Stomach smooth muscle (tissue), 2 donors: ENCODE measurements around the gene PITPNM3.
"Not testable (repeated sequence)": the region's sequence is repeated elsewhere in the genome, so short reads cannot be mapped to it uniquely, and the experiment has no call there.

Experiments used
- H3K27ac ChIP-seq: one replicate; pipeline ENCODE4 v1.7.0; 2013; ENCODE audit warnings: mild to moderate bottlenecking, low read length, inconsistent platforms
- H3K27me3 ChIP-seq, 2 donors: one replicate each; pipeline ENCODE4 v1.7.0; 2013; ENCODE audit warnings: low read length in 2 of 2; ENCODE audit not compliant: insufficient read depth in 2 of 2, control insufficient read depth in 1 of 2
- H3K36me3 ChIP-seq, 2 donors: one replicate each; pipeline ENCODE4 v1.7.0; 2013; ENCODE audit warnings: low read length in 2 of 2; ENCODE audit not compliant: control insufficient read depth in 2 of 2, insufficient read depth in 2 of 2
- H3K4me1 ChIP-seq: one replicate; pipeline ENCODE4 v1.7.0; 2013; ENCODE audit warnings: low read length; ENCODE audit not compliant: control insufficient read depth, insufficient read depth
- H3K4me3 ChIP-seq, 2 donors: one replicate each; pipeline ENCODE4 v1.7.0; 2013; ENCODE audit warnings: low read length in 2 of 2
- H3K9ac ChIP-seq, 2 donors: one replicate each; pipeline ENCODE4 v1.7.0; 2013; ENCODE audit warnings: low read length in 2 of 2, mild to moderate bottlenecking in 1 of 2
- H3K9me3 ChIP-seq, 2 donors: one replicate each; pipeline ENCODE4 v1.7.0; 2013; ENCODE audit warnings: low read length in 2 of 2; ENCODE audit not compliant: control insufficient read depth in 2 of 2
- donor health status: healthy.
- donor health status: Pancreatic carcinoma.

PITPNM3 gene

GRCh38 chr17:6556121-6557039, at the start of gene PITPNM3:
Gene PITPNM3 (minus strand): TSS chr17:6556555. CDS start chr17:6556406, 149 bp downstream.
- H3K36me3 ChIP-seq = no peaks in the 10 kb centered on the region
- peaks cover 38% of the 10 kb centered on the region for H3K4me1 ChIP-seq
- no peaks in the 10 kb centered on the region for H3K9me3 ChIP-seq
- peak within 1 kb of the TSS; percentile 71 to 86 for H3K9ac ChIP-seq
- H3K4me3 ChIP-seq = peak within 1 kb of the TSS; percentile 54 to 82
- H3K27ac ChIP-seq = peak within 1 kb of the TSS; percentile 93
- H3K27me3 ChIP-seq = peaks cover 2 to 9% of the 10 kb centered on the region in 2 donors

DNA sequence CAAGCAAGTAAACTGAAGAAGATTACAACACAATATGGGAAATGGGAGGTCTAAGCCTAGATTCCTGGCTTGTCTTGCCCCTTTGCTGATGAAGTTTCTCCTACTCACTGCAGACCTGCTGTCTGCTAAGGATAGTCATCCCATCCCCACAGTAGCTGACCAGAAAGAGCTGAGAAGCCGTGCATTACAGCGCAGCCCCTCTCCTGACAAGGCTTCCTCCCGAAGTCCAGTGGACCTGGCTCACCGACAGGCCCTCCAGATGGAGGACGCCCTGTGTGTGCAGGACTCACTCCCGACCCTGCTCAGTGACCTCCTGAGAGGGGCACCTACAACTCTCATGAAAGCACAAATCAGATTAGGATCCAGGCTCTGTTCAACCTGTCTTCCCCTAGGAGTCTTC, 48.8 kb upstream of the PITPNM3 start:
- Histone ChIP-seq H3K9ac (no peak overlapping the region), H3K27ac (no peak overlapping the region), H3K4me3 (no peak overlapping the region), H3K9me3 (no peaks in the 10 kb centered on the region), H3K27me3 (no peaks in the 10 kb centered on the region), H3K4me1 (peaks cover 4% of the 10 kb centered on the region), H3K36me3 (peaks cover 43 to 48% of the 10 kb centered on the region in 2 donors)

DNA sequence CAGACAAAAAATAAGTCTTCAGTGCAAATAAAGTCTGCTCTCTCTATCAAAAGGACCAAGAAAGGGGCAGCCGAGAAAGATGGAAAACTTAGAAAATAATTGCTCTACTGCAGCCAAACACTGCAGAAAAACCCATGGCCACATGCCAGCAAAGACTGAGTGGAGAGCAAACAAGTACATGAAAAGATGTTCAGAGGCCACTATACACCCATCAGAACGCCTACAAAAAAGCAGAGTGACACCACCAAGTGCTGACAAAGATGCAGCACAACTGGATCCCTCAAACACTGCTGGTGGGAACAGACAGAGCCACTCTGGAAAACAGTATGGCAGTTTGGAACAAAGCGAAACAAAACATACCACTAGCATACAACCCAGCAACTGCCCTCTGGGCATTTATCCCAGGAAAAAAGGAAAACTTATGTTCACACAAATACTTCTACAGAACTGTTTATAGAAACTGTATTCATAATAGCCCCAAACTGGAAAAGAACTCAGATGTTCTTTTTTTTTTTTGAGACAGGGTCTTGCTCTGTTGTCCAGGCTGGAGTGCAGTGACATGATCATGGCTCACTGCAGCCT, 47.5 kb upstream of the PITPNM3 start:
- Histone ChIP-seq H3K27ac (no peak overlapping the region), H3K9me3 (no peaks in the 10 kb centered on the region), H3K9ac (peak overlapping the region in 1 of 2 donors; percentile 3), H3K4me1 (peaks cover 4% of the 10 kb centered on the region), H3K27me3 (no peaks in the 10 kb centered on the region), H3K4me3 (no peak overlapping the region), H3K36me3 (peaks cover 32 to 51% of the 10 kb centered on the region in 2 donors)

DNA sequence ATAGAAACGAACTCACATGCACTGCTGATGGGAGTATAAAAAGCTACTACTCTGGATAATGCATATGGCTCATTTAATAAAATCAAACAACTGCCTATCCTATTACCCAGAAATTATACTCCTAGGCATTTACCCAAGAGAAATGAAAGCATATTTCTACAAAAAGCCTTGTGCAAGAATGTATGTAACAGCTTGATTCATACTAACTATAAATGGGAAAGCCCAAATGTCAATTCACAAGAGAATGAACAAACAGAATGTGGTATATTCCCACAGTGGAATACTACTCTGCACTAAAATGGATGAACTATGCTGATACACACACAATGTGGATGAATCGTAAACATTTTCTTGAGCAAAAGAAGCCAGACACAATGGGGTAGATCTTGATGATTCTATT, 45.8 kb upstream of the PITPNM3 start:
- H3K4me1 ChIP-seq = peaks cover 4% of the 10 kb centered on the region
- H3K27ac ChIP-seq = no peak overlapping the region
- no peaks in the 10 kb centered on the region for H3K27me3 ChIP-seq
- H3K9me3 ChIP-seq = no peaks in the 10 kb centered on the region
- peaks cover 23 to 50% of the 10 kb centered on the region in 2 donors for H3K36me3 ChIP-seq
- H3K9ac ChIP-seq = no peak overlapping the region
- no peak overlapping the region for H3K4me3 ChIP-seq

DNA sequence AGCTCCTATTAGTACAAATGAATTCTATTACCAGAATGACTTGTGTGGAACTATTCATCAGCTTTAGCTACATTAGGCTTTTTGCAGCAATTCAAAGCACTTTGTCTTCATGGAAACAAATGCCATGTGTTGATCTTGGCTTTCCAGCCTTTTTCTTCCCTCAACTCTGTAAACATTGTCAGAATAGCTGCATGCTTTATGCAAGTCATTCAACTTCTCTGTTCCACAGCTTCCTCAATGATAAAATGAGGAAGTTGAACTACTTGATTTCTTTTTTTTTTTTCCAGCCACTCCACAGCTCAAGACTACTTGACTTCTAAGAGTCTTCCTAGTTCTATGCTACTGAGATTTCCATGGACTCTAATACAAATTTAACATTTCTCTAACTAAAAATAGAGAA, 43.0 kb upstream of the PITPNM3 start:
- H3K27ac ChIP-seq = no peak overlapping the region

GRCh38 chr17:6597727-6598126, 41.4 kb upstream of the PITPNM3 start:
- no peak overlapping the region for H3K27ac ChIP-seq
- H3K36me3 ChIP-seq = peaks cover 22 to 48% of the 10 kb centered on the region in 2 donors
- H3K4me3 ChIP-seq = no peak overlapping the region

More for the DNA sequence above, 43.0 kb upstream of the PITPNM3 start:
- Histone ChIP-seq H3K4me1 (peaks cover 4% of the 10 kb centered on the region), H3K27me3 (no peaks in the 10 kb centered on the region), H3K9me3 (no peaks in the 10 kb centered on the region), H3K9ac (no peak overlapping the region), H3K36me3 (peaks cover 20 to 42% of the 10 kb centered on the region in 2 donors), H3K4me3 (no peak overlapping the region)

GRCh38 chr17:6596941-6597340, 40.6 kb upstream of the PITPNM3 start:
- Histone ChIP-seq H3K27ac (no peak overlapping the region), H3K27me3 (no peaks in the 10 kb centered on the region), H3K9me3 (no peaks in the 10 kb centered on the region), H3K36me3 (peaks cover 27 to 48% of the 10 kb centered on the region in 2 donors), H3K4me3 (no peak overlapping the region), H3K9ac (no peak overlapping the region), H3K4me1 (no peaks in the 10 kb centered on the region)

More at GRCh38 chr17:6597727-6598126, 41.4 kb upstream of the PITPNM3 start:
- Histone ChIP-seq H3K4me1 (no peaks in the 10 kb centered on the region), H3K9ac (no peak overlapping the region), H3K27me3 (no peaks in the 10 kb centered on the region), H3K9me3 (no peaks in the 10 kb centered on the region)

DNA sequence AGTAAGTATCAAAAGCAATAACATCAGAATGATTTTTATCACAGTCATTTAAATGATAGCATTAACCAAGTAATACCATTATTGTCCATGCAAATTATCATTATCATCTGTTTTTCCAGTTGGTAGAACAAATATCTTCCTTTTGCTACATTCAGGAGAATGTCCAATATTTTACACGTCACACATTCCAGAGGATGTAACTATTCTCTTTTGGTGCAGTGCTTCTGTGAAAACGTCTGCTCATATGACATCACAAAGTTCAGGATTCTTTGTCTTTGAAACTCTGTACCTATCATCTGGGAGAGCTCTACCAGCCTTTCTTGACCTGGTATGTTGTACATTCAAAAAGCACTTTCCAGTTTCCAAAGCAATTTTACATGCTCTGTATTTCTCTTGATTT, 40.2 kb upstream of the PITPNM3 start:
- peaks cover 31 to 52% of the 10 kb centered on the region in 2 donors for H3K36me3 ChIP-seq
- no peak overlapping the region for H3K4me3 ChIP-seq
- H3K9me3 ChIP-seq = no peaks in the 10 kb centered on the region
- no peaks in the 10 kb centered on the region for H3K27me3 ChIP-seq
- H3K4me1 ChIP-seq = no peaks in the 10 kb centered on the region
- no peak overlapping the region for H3K9ac ChIP-seq
- no peak overlapping the region for H3K27ac ChIP-seq

DNA sequence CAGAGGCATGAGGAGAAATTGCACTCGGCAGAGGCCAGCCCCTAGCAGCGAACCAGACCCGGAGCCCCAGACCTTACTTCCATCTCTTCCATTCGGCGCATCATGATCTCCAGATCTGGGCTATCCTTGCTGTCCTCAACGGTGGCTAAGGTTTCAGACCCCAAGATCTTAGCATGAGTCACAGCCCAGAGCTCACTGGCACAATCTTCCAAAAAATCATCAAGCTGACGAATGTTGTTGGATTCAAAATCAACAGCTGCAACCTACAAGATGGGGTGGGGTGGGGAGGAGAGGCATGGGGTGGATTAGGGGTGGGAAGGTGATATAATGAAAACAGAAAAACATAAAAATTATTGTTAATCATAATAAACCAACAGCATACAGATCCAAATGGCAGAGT, 39.7 kb upstream of the PITPNM3 start:
- Histone ChIP-seq H3K4me3 (no peak overlapping the region), H3K9ac (no peak overlapping the region), H3K27ac (no peak overlapping the region), H3K9me3 (no peaks in the 10 kb centered on the region), H3K36me3 (peaks cover 31 to 52% of the 10 kb centered on the region in 2 donors), H3K4me1 (no peaks in the 10 kb centered on the region), H3K27me3 (no peaks in the 10 kb centered on the region)

DNA sequence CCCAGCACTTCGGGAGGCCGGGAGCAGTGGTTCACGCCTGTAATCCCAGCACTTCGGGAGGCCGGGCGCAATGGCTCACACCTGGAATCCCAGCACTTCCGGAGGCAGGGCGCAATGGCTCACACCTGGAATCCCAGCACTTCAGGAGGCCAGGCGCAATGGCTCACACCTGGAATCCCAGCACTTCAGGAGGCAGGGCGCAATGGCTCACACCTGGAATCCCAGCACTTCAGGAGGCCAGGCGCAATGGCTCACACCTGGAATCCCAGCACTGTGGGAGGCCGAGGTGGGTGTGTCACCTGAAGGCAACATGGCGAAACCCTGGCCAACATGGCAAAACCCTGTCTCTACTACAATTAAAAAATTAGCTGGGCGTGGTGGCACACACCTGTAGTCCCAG, 37.0 kb upstream of the PITPNM3 start:
- not testable (repeated sequence) for H3K4me1 ChIP-seq, H3K9me3 ChIP-seq, H3K4me3 ChIP-seq, H3K9ac ChIP-seq, H3K27me3 ChIP-seq, H3K27ac ChIP-seq
- H3K36me3 ChIP-seq = peaks cover 46 to 53% of the 10 kb centered on the region in 2 donors

- Histone ChIP-seq H3K9ac (no peak overlapping the region), H3K4me3 (no peak overlapping the region), H3K4me1 (no peaks in the 10 kb centered on the region), H3K9me3 (no peaks in the 10 kb centered on the region), H3K36me3 (peaks cover 53 to 55% of the 10 kb centered on the region in 2 donors), H3K27me3 (no peaks in the 10 kb centered on the region), H3K27ac (no peak overlapping the region)
These were observed 35.8 kb upstream of the PITPNM3 start for GRCh38 chr17:6592173-6592572.
